ENCODE data around the gene NETO1.

Gene NETO1

DNA sequence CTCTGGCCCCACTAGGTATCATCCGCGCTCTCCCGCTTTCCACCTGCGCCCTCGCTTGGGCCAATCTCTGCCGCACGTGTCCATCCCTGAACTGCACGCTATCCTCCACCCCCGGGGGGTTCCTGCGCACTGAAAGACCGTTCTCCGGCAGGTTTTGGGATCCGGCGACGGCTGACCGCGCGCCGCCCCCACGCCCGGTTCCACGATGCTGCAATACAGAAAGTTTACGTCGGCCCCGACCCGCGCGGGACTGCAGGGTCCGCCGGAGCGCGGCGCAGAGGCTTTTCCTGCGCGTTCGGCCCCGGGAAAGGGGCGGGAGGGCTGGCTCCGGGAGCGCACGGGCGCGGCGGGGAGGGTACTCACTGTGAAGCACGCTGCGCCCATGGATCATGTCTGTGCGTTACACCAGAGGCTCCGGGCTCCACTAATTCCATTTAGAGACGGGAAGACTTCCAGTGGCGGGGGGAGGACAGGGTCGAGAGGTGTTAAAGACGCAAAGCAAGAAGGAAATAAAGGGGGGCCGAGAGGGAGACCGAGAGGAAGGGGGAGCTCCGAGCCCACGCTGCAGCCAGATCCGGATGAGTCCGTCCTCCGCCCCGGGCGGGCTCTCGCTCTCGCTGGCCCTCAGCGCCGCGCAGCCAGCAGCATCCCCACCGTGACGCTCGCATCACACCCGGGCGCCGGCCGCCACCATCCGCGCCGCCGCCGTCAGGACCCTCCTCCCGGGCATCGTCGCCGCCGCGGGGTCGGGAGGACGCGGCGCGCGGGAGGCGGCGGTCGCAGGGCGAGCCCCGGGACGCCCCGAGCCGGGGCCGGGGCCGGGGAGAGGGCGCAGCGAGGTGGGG lies 664 bp downstream of the NETO1 start:
- TF ChIP-seq ZNF274 (IDR thresholded peaks at IDR 0.05; ENCODE audit: low read depth, low read length) = no peak
- H3K4me3 ChIP-seq (ENCODE audit: low read length) = peak overlapping the region; percentile 26

DNA sequence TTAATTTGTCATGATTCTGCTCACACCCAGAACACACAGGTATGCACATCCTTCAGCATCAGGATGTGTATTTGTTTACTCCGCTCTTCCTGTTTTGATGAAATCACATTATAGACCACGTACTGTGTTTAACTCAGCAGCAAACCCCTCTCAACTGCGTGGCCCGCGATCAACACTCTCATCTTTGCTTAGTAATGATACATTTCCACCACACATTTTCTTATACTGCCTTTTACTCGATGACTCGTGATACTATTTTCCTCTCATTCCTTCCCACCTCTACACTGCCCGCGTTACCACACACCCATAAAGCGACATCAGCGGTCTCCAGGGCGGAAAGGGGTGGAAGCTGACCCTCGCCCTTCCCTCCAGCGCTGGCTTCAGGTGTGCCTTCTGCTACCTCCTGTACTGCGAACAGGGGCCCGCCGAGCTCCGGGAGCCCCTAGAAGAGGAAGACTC lies 1.3 kb downstream of the NETO1 start:
- TF ChIP-seq ZNF274 (IDR thresholded peaks at IDR 0.05; ENCODE audit: low read depth, low read length) = no peak
- peak overlapping the region; percentile 26 for H3K4me3 ChIP-seq (ENCODE audit: low read length)

- H3K4me3 ChIP-seq (ENCODE audit: low read length) = no peak overlapping the region
- TF ChIP-seq ZNF274 (IDR thresholded peaks at IDR 0.05; ENCODE audit: low read depth, low read length) = no peak
These were observed 4.0 kb downstream of the NETO1 start for GRCh38 chr18:72863754-72864153.

- no peak for TF ChIP-seq ZNF274 (IDR thresholded peaks at IDR 0.05; ENCODE audit: low read depth, low read length)
- no peak overlapping the region for H3K4me3 ChIP-seq (ENCODE audit: low read length)
These were observed 8.7 kb downstream of the NETO1 start for GRCh38 chr18:72859088-72859487.

GRCh38 chr18:72849671-72850070 lies 18.1 kb downstream of the NETO1 start:
- no peak overlapping the region for H3K4me3 ChIP-seq (ENCODE audit: low read length)
- TF ChIP-seq ZNF274 (IDR thresholded peaks at IDR 0.05; ENCODE audit: low read depth, low read length) = no peak

DNA sequence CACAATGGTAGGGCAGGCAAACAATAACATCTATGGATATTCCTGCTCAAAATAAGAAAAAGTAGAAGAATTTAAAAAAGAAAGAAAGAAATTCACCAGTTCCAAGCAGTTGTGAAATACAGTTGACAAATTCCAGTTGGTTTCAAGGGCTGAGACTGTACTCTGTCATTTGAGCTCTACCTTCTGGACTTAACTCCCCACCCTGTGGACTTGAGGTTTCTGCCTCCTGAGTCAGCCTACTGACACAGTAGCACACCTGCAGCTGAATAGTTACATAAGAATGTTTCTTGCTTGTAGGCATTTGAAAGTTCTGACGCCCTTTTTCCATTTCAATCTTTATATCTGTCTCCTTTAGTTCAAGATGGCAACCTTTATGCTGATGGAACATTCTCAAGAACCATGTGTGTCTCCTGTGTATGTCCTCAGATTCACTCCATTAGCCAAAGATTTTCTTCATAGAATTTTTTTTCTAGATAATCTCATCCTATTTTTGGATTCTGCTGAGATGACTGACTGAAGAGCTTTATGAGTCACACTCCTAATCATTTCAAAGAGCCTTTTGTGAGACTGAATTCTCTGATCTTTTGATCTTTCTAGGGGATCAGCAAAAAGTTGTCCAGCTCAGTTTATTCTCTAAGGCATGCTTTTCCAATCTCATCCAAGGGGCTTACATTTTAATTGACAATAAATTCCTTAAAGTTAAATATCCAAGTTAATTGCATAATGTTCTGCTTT lies 19.1 kb downstream of the NETO1 start:
- no peak for TF ChIP-seq ZNF274 (IDR thresholded peaks at IDR 0.05; ENCODE audit: low read depth, low read length)
- H3K4me3 ChIP-seq (ENCODE audit: low read length) = no peak overlapping the region

DNA sequence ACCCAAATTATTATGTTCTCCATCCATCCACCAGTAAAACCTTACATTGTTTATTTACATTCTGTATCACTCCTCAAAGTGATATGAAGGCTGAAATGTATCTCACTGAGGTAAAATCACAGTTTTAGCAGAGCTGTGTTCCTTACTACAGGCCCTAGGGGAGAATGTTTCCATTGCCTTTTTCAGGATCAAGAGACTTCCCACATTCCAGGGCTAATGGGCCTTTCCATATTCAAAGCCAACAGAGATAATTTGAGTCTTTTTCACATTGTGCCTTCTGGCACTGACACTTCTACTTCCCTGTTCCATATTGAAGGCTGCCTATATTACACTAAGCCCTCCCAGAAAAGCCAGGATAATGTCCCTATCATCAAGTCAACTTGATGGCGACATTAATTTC lies 20.0 kb downstream of the NETO1 start:
- no peak overlapping the region for H3K4me3 ChIP-seq (ENCODE audit: low read length)
- TF ChIP-seq ZNF274 (IDR thresholded peaks at IDR 0.05; ENCODE audit: low read depth, low read length) = no peak

DNA sequence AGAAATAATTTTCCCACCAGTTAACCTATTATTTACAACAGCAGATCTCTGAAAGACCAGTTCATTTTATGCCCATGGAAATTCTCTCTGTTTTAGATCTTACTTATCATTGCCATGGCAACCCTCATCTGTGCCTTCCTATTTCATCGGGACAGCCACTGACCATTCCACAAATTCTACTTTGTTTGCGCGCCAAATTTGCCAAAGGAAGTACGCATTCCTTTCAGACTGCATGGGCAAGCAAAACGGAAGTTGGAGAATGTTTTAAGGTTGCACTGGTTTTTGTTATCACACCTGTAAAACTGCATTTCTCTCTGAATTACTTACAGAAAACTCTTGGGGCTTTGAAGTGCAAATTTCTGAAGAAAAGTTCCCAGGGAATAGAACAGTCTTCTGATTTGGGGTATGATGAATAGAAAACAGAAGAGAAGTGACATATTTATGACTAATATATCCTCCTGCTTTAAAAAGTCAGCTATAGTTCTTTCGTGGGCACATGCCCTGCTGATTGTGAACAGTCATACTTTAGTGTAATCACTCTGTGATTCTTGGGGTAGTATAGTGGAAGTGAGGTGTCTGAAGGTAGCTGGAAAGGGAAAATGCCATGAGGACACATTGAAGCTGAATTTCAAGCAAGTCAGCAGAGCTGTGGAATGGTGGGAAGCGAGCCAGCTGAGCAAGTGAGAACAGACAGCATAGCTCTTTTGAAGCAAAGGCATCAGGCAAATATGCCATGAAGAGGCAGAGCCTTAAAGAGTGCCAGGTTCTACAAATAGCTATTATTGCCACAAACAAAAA lies 20.9 kb downstream of the NETO1 start:
- H3K4me3 ChIP-seq (ENCODE audit: low read length) = no peak overlapping the region
- TF ChIP-seq ZNF274 (IDR thresholded peaks at IDR 0.05; ENCODE audit: low read depth, low read length) = no peak

DNA sequence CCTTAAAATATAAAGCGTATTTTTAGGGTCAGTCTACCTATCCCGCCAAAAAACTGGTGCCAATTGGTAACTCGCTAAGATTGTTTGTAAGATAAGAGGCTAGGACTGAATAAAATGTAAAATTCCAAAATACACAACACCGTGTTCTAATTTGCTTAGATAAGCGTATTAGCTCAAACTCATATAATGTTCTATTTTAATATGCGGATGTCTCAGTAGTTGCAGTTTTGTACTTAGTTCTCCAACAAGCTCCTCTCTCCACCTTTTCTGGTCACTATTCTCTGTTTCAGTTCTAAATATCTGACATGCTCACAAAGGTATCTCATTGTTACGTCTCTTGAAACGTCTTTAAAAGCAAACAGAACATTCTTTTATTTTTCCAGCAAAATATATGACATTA lies 24.0 kb downstream of the NETO1 start:
- no peak overlapping the region for H3K4me3 ChIP-seq (ENCODE audit: low read length)
- no peak for TF ChIP-seq ZNF274 (IDR thresholded peaks at IDR 0.05; ENCODE audit: low read depth, low read length)

GRCh38 chr18:72840109-72840508 lies 27.7 kb downstream of the NETO1 start:
- TF ChIP-seq ZNF274 (IDR thresholded peaks at IDR 0.05; ENCODE audit: low read depth, low read length) = no peak
- H3K4me3 ChIP-seq (ENCODE audit: low read length) = no peak overlapping the region

- H3K4me3 ChIP-seq (ENCODE audit: low read length) = no peak overlapping the region
- no peak for TF ChIP-seq ZNF274 (IDR thresholded peaks at IDR 0.05; ENCODE audit: low read depth, low read length)
These were observed 33.1 kb downstream of the NETO1 start for GRCh38 chr18:72834731-72835130.

- no peak overlapping the region for H3K4me3 ChIP-seq (ENCODE audit: low read length)
- no peak for TF ChIP-seq ZNF274 (IDR thresholded peaks at IDR 0.05; ENCODE audit: low read depth, low read length)
These were observed 34.3 kb downstream of the NETO1 start for GRCh38 chr18:72833471-72833870.

- no peak for TF ChIP-seq ZNF274 (IDR thresholded peaks at IDR 0.05; ENCODE audit: low read depth, low read length)
- no peak overlapping the region for H3K4me3 ChIP-seq (ENCODE audit: low read length)
These were observed 37.7 kb downstream of the NETO1 start for GRCh38 chr18:72830109-72830508.

DNA sequence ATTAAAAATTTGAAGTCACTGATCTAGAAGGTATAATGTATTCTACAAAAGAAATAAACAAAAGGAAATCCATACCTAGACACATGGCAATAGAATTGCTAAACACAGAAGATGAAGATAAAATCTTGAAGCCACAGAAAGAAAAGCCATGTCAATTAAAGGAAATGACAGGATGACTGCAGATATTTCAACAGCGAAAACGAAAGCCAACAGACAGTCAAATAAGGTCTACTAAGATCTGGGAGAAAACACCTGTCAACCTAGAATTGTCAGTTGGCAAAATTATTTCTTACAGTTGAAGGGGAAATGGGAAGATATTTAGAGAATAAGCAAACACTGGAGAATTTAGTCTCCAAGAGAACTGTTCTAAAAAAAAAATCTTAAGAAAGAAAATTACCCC lies 39.2 kb downstream of the NETO1 start:
- TF ChIP-seq ZNF274 (IDR thresholded peaks at IDR 0.05; ENCODE audit: low read depth, low read length) = no peak
- H3K4me3 ChIP-seq (ENCODE audit: low read length) = no peak overlapping the region

Data from GM08714 (cell line).